ENCODE measurements around the gene OASL.

GRCh38 chr12:121084229-121084628 lies 45.2 kb upstream of the OASL start:
- TF ChIP-seq CTCF (IDR thresholded peaks at IDR 0.05; ENCODE audit: insufficient read depth, low read length) (no peak), GABPA (IDR thresholded peaks at IDR 0.05; ENCODE audit: low read depth) (no peak), REST (IDR thresholded peaks at IDR 0.05; ENCODE audit: insufficient replicate concordance, low read depth) (no peak), SPI1 (IDR thresholded peaks at IDR 0.05; ENCODE audit: borderline replicate concordance, low read depth) (no peak), POLR2AphosphoS5 (IDR thresholded peaks at IDR 0.05; ENCODE audit: low read depth) (no peak)
